Parathyroid adenoma (tissue), 2 donors: ENCODE measurements around the gene CAMKK1.
A peak's percentile ranks its signal among the peaks of the same experiment; 100 is the strongest.

Source experiments
- H2AFZ ChIP-seq: fragments of 300-600 bp; sonication (generic); one replicate; pipeline ENCODE4 v1.7.0; 2017; ENCODE audit warnings: antibody characterized with exemption, mild to moderate bottlenecking
- H3K27ac ChIP-seq: fragments of 300-600 bp; sonication (generic); one replicate; pipeline ENCODE4 v1.7.0; 2017
- H3K27me3 ChIP-seq: fragments of 300-600 bp; sonication (generic); one replicate; pipeline ENCODE4 v1.7.0; 2017; ENCODE audit warnings: low read length; ENCODE audit not compliant: control insufficient read depth, insufficient read depth
- H3K36me3 ChIP-seq: fragments of 300-600 bp; sonication (generic); one replicate; pipeline ENCODE4 v1.7.0; 2017; ENCODE audit warnings: low read length; ENCODE audit not compliant: control insufficient read depth, insufficient read depth
- H3K4me1 ChIP-seq: fragments of 300-600 bp; sonication (generic); one replicate; pipeline ENCODE4 v1.7.0; 2017; ENCODE audit warnings: control low read depth
- H3K4me2 ChIP-seq: fragments of 300-600 bp; sonication (generic); one replicate; pipeline ENCODE4 v1.7.0; 2017; ENCODE audit warnings: low read length
- H3K4me3 ChIP-seq: fragments of 300-600 bp; sonication (generic); one replicate; pipeline ENCODE4 v1.7.0; 2017; ENCODE audit warnings: low read depth, low read length
- H3K79me2 ChIP-seq: fragments of 300-600 bp; sonication (generic); one replicate; pipeline ENCODE4 v1.7.0; 2017; ENCODE audit warnings: control low read depth
- H3K9ac ChIP-seq: fragments of 300-600 bp; sonication (generic); one replicate; pipeline ENCODE4 v1.7.0; 2017; ENCODE audit warnings: mild to moderate bottlenecking
- H3K9me3 ChIP-seq: fragments of 300-600 bp; sonication (generic); one replicate; pipeline ENCODE4 v1.7.0; 2017; ENCODE audit warnings: low read length; ENCODE audit not compliant: control insufficient read depth
- CTCF ChIP-seq: fragments of 300-600 bp; sonication (generic); IDR thresholded peaks from one replicate; pipeline ENCODE4 v1.7.0; 2017; ENCODE audit warnings: antibody characterized with exemption, mild to moderate bottlenecking
- donor health status: primary hyperparathyroidism.

Gene CAMKK1

GRCh38 chr17:3891626-3892094, 1.2 kb downstream of the CAMKK1 start:
- Histone ChIP-seq H3K79me2 (no peaks in the 10 kb centered on the region), H3K27me3 (no peaks in the 10 kb centered on the region), H3K4me1 (peaks cover 15% of the 10 kb centered on the region), H3K9me3 (no peaks in the 10 kb centered on the region), H3K9ac (no peak overlapping the region), H3K27ac (no peak overlapping the region), H2AFZ (peak overlapping the region; percentile 92), H3K4me3 (peak overlapping the region; percentile 47), H3K36me3 (no peaks in the 10 kb centered on the region), H3K4me2 (peak overlapping the region; percentile 87)
- TF ChIP-seq CTCF: no peak

- H3K4me3 ChIP-seq: no peak overlapping the region
- H3K79me2 ChIP-seq: no peaks in the 10 kb centered on the region
- no peak overlapping the region for H2AFZ ChIP-seq
- no peak overlapping the region for H3K27ac ChIP-seq
- TF ChIP-seq CTCF: no peak
- no peaks in the 10 kb centered on the region for H3K27me3 ChIP-seq
- no peaks in the 10 kb centered on the region for H3K36me3 ChIP-seq
- H3K9me3 ChIP-seq: no peaks in the 10 kb centered on the region
- no peak overlapping the region for H3K4me2 ChIP-seq
- H3K9ac ChIP-seq: no peak overlapping the region
- H3K4me1 ChIP-seq: peaks cover 15% of the 10 kb centered on the region
Measured at GRCh38 chr17:3890878-3891219, 2.0 kb downstream of the CAMKK1 start.

- H3K79me2 ChIP-seq: no peaks in the 10 kb centered on the region
- no peaks in the 10 kb centered on the region for H3K27me3 ChIP-seq
- TF ChIP-seq CTCF: no peak
- H3K36me3 ChIP-seq: no peaks in the 10 kb centered on the region
- no peak overlapping the region for H3K27ac ChIP-seq
- H3K9me3 ChIP-seq: no peaks in the 10 kb centered on the region
- no peak overlapping the region for H2AFZ ChIP-seq
- peaks cover 15% of the 10 kb centered on the region for H3K4me1 ChIP-seq
- no peak overlapping the region for H3K4me2 ChIP-seq
- no peak overlapping the region for H3K4me3 ChIP-seq
- no peak overlapping the region for H3K9ac ChIP-seq
Measured at GRCh38 chr17:3890082-3890877, 2.6 kb downstream of the CAMKK1 start.

GRCh38 chr17:3889325-3890012, 3.4 kb downstream of the CAMKK1 start:
- TF ChIP-seq CTCF: no peak
- no peak overlapping the region for H3K4me2 ChIP-seq
- H3K4me1 ChIP-seq: peaks cover 14% of the 10 kb centered on the region
- H3K9ac ChIP-seq: no peak overlapping the region
- H3K9me3 ChIP-seq: no peaks in the 10 kb centered on the region
- H3K4me3 ChIP-seq: no peak overlapping the region
- no peak overlapping the region for H2AFZ ChIP-seq
- no peaks in the 10 kb centered on the region for H3K36me3 ChIP-seq
- H3K27me3 ChIP-seq: no peaks in the 10 kb centered on the region
- H3K79me2 ChIP-seq: no peaks in the 10 kb centered on the region
- no peak overlapping the region for H3K27ac ChIP-seq
